ENCODE results near the gene POU2AF3. TPM values are rescaled to one million over a fixed set of nuclear protein-coding genes. Genes with fewer than 3 reads are reported as not detected.

The POU2AF3 gene
- total and polyA plus RNA-seq, 10 of the 15 experiments (the other 5 are each of a cell fraction or from before 2014, with no cell fraction given) = 0.17 TPM; not detected in 8

DNA sequence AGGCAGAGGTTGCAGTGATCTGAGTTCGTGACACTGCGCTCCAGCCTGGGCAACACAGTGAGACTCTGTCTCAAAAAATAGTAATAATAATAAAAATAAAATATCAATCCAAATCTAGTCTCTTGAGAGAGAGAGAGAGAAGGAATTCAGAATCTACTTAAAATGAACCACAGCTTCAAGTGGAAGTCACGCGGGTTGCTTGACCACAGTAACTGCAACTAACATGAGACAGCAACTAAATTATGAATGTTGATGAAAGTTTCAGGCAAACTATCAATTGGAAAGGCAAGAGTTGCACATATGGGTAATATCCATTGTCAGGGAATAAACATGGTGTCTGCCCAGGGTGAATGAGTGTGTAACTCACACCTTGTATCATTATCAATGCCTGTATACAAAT, 40.3 kb upstream of the POU2AF3 start:
- CTCF ChIA-PET = no interaction called here
- RAD21 ChIA-PET (ENCODE audit: unreplicated experiment) = no interaction called here
- SMC1A ChIA-PET (ENCODE audit: uncharacterized antibody, unreplicated experiment) = no interaction called here
- ATAC-seq = no peak
- 44% methylated on average over 4 of the region's 4 CpGs for WGBS (ENCODE audit: insufficient coverage, insufficient replicate concordance, low lambda C conversion rate, missing lambda C conversion rate)
- no peaks in the 10 kb centered on the region for H3K4me1 ChIP-seq (ENCODE audit: control insufficient read depth, insufficient read depth, low read length)
- TF ChIP-seq PAX8 (IDR thresholded peaks at IDR 0.05) (no peak), TBL1XR1 (IDR thresholded peaks at IDR 0.05; ENCODE audit: low read depth, low read length) (no peak), MEF2A (IDR thresholded peaks at IDR 0.05; ENCODE audit: insufficient read depth, low read depth, low read length) (no peak), CREB1 (IDR thresholded peaks at IDR 0.05; ENCODE audit: low read depth) (no peak), SMC3 (IDR thresholded peaks at IDR 0.05; ENCODE audit: borderline replicate concordance, low read length) (no peak), TCF7 (IDR thresholded peaks at IDR 0.05; ENCODE audit: borderline replicate concordance) (no peak), ZZZ3 (IDR thresholded peaks at IDR 0.05; ENCODE audit: control insufficient read depth, insufficient read length, low read depth) (no peak), ZBTB40 (IDR thresholded peaks at IDR 0.05; ENCODE audit: borderline replicate concordance) (no peak), USF1 (IDR thresholded peaks at IDR 0.05; ENCODE audit: borderline replicate concordance, extremely low read length, insufficient read depth, low read depth, low read length) (no peak), CBFB (IDR thresholded peaks at IDR 0.05; ENCODE audit: low read depth) (no peak), YBX1 (IDR thresholded peaks at IDR 0.05) (no peak), RUNX3 (IDR thresholded peaks at IDR 0.05; ENCODE audit: low read length) (no peak)
- TF ChIP-seq, protein P1, sequence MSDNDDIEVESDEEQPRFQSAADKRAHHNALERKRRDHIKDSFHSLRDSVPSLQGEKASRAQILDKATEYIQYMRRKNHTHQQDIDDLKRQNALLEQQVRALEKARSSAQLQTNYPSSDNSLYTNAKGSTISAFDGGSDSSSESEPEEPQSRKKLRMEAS (IDR thresholded peaks at IDR 0.05; ENCODE audit: low read depth, low read length) = no peak
- TF ChIP-seq, protein P2, sequence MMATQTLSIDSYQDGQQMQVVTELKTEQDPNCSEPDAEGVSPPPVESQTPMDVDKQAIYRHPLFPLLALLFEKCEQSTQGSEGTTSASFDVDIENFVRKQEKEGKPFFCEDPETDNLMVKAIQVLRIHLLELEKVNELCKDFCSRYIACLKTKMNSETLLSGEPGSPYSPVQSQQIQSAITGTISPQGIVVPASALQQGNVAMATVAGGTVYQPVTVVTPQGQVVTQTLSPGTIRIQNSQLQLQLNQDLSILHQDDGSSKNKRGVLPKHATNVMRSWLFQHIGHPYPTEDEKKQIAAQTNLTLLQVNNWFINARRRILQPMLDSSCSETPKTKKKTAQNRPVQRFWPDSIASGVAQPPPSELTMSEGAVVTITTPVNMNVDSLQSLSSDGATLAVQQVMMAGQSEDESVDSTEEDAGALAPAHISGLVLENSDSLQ (IDR thresholded peaks at IDR 0.05) = no peak
- no peak overlapping the region for H3K9ac ChIP-seq (ENCODE audit: control insufficient read depth, insufficient read depth, low read length)
- H3K36me3 ChIP-seq (ENCODE audit: control insufficient read depth in 2 of 2, insufficient read depth in 2 of 2, low read length in 1 of 2) = no peaks in the 10 kb centered on the region
- FAIRE-seq = no peak
- no peaks in the 10 kb centered on the region for H3K79me2 ChIP-seq (ENCODE audit: control insufficient read depth, insufficient read depth, low read length)
- H3K9me3 ChIP-seq (replicated peaks; ENCODE audit: control insufficient read depth, insufficient read depth, low read length) = no peaks in the 10 kb centered on the region
- no peak for DNase-seq (ENCODE audit: low read depth, low spot score)
- intact Hi-C loops (cut with micrococcal nuclease; ENCODE audit: unreplicated experiment) = no loop called here
- POLR2A ChIA-PET = no interaction called here
- H3K27ac ChIP-seq (ENCODE audit: control insufficient read depth, insufficient read depth) = no peak overlapping the region
- in situ Hi-C loops (cut with MboI) = no loop called here
- no peaks in the 10 kb centered on the region for H4K20me1 ChIP-seq (ENCODE audit: control insufficient read depth, insufficient read depth)
- no peak overlapping the region for H3K4me2 ChIP-seq (ENCODE audit: control insufficient read depth, insufficient read depth)
- BruUV-seq (replicated peaks) = no TSS peak
- H3K4me3 ChIP-seq = no peak overlapping the region
- H3K27me3 ChIP-seq (replicated peaks in 1 of 2; ENCODE audit: control insufficient read depth in 2 of 2, insufficient read depth in 2 of 2, low read length in 1 of 2) = peaks cover 0 to 3% of the 10 kb centered on the region in 2 experiments; a peak in 2 of 4 replicates
- no peak overlapping the region for H2AFZ ChIP-seq (ENCODE audit: control insufficient read depth, low read depth, low read length)
